DOHH2 (cell line): ENCODE measurements around the gene C1QTNF12.
A peak's percentile ranks its signal among the peaks of the same experiment; 100 is the strongest.
"Not testable (repeated sequence)": the region's sequence is repeated elsewhere in the genome, so short reads cannot be mapped to it uniquely, and the experiment has no call there.

Source experiments
- H3F3A ChIP-seq: fragments of 200-600 bp; sonication (generic), shearing (Covaris generic); 2 replicates; pipeline ENCODE4 v1.6.0; 2016; ENCODE audit warnings: antibody characterized with exemption, mild to moderate bottlenecking; ENCODE audit not compliant: control insufficient read depth, insufficient read depth
- H3K27ac ChIP-seq: fragments of 200-600 bp; sonication (generic); 2 replicates; pipeline ENCODE4 v1.5.1; 2014; ENCODE audit warnings: low read depth, mild to moderate bottlenecking, low read length, moderate library complexity
- H3K27me3 ChIP-seq: fragments of 200-600 bp; sonication (generic); 2 replicates; pipeline ENCODE4 v1.6.1; 2014; ENCODE audit warnings: mild to moderate bottlenecking, low read length, mixed read lengths; ENCODE audit not compliant: control insufficient read depth
- H3K36me3 ChIP-seq: fragments of 200-600 bp; sonication (generic); 2 replicates; pipeline ENCODE4 v1.6.1; 2014; ENCODE audit warnings: mild to moderate bottlenecking, low read length, moderate library complexity, mixed read lengths; ENCODE audit not compliant: control insufficient read depth
- H3K4me1 ChIP-seq: fragments of 200-600 bp; sonication (generic); 2 replicates; pipeline ENCODE4 v1.6.1; 2014; ENCODE audit warnings: mild to moderate bottlenecking, low read length, mixed read lengths; ENCODE audit not compliant: control insufficient read depth
- H3K4me2 ChIP-seq: fragments of 200-600 bp; sonication (generic); 2 replicates; pipeline ENCODE4 v1.6.0; 2014; ENCODE audit warnings: mild to moderate bottlenecking, low read length, moderate library complexity
- H3K4me3 ChIP-seq: fragments of 200-600 bp; sonication (generic); 2 replicates; pipeline ENCODE4 v1.5.1; 2014; ENCODE audit warnings: mild to moderate bottlenecking, low read length, mixed read lengths
- H3K79me2 ChIP-seq: fragments of 200-600 bp; sonication (generic); 2 replicates; pipeline ENCODE4 v1.6.1; 2014; ENCODE audit warnings: mild to moderate bottlenecking, low read length, mixed read lengths; ENCODE audit not compliant: control insufficient read depth
- H3K9me2 ChIP-seq: fragments of 200-600 bp; sonication (generic); replicated peaks from 2 replicates; pipeline ENCODE4 v1.6.1; 2014; ENCODE audit warnings: mild to moderate bottlenecking, low read length, mixed read lengths; ENCODE audit not compliant: control insufficient read depth
- H3K9me3 ChIP-seq: fragments of 200-600 bp; sonication (generic); 2 replicates; pipeline ENCODE4 v1.6.1; 2014; ENCODE audit warnings: antibody characterized with exemption, low read length, mixed read lengths; ENCODE audit not compliant: control insufficient read depth, insufficient read depth
- H4K20me1 ChIP-seq: fragments of 200-600 bp; sonication (generic); 2 replicates; pipeline ENCODE4 v1.6.0; 2014; ENCODE audit warnings: low read depth, mild to moderate bottlenecking, antibody characterized with exemption, low read length, moderate library complexity; ENCODE audit not compliant: control insufficient read depth, insufficient read depth
- EZH2phosphoT487 ChIP-seq: fragments of 200-600 bp; sonication (generic); IDR thresholded peaks from 2 replicates; pipeline ENCODE4 v1.6.1; 2017; ENCODE audit warnings: borderline replicate concordance, mild to moderate bottlenecking, antibody characterized with exemption, low read length, moderate library complexity, mixed read lengths
- TF ChIP-seq, protein P1 (sequence below): fragments of 200-600 bp; sonication (generic); IDR thresholded peaks from one replicate; pipeline ENCODE4 v1.5.1; 2014; ENCODE audit warnings: antibody characterized with exemption, mild to moderate bottlenecking, low read depth, low read length; ENCODE audit not compliant: poor library complexity, severe bottlenecking

Gene C1QTNF12

DNA sequence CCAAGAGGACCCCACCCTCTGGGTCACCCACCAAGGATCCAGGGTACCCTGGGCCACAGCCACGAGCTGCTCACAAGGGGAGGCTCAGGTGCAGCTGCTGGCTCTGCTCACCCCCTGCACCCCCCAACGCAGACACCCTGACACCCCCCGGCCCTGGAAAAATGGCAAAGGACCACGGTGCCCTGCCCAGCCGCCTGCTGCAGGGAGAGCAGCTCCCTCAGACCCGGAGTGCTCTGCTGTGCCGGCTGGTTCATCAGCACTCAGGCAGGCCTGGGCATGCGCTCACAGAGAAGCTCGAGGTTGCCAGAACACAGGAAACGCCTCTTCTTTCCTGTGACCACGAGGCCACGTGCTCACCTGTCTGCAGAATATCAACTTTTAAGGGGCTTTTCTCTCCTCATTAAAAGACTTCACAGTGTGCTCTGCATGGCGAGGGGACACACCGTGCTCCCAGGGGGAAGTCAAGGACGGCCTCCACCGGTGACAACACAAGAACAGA lies 4.3 kb upstream of the C1QTNF12 start:
- TF ChIP-seq EZH2phosphoT487 = no peak
- TF ChIP-seq, protein P1, sequence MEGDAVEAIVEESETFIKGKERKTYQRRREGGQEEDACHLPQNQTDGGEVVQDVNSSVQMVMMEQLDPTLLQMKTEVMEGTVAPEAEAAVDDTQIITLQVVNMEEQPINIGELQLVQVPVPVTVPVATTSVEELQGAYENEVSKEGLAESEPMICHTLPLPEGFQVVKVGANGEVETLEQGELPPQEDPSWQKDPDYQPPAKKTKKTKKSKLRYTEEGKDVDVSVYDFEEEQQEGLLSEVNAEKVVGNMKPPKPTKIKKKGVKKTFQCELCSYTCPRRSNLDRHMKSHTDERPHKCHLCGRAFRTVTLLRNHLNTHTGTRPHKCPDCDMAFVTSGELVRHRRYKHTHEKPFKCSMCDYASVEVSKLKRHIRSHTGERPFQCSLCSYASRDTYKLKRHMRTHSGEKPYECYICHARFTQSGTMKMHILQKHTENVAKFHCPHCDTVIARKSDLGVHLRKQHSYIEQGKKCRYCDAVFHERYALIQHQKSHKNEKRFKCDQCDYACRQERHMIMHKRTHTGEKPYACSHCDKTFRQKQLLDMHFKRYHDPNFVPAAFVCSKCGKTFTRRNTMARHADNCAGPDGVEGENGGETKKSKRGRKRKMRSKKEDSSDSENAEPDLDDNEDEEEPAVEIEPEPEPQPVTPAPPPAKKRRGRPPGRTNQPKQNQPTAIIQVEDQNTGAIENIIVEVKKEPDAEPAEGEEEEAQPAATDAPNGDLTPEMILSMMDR = no peak
- H3K27ac ChIP-seq = no peak overlapping the region; the same call in 1 of the 2 replicates
- H4K20me1 ChIP-seq = no peaks in the 10 kb centered on the region
- H3K27me3 ChIP-seq = no peaks in the 10 kb centered on the region
- peaks cover 14% of the 10 kb centered on the region for H3K4me1 ChIP-seq
- H3K36me3 ChIP-seq = peaks cover 32% of the 10 kb centered on the region
- H3K79me2 ChIP-seq = no peaks in the 10 kb centered on the region
- peak overlapping the region; percentile 58 for H3K4me2 ChIP-seq
- H3K9me3 ChIP-seq = no peaks in the 10 kb centered on the region
- no peak overlapping the region for H3K4me3 ChIP-seq
- H3F3A ChIP-seq = no peaks in the 10 kb centered on the region
- H3K9me2 ChIP-seq = no peaks in the 10 kb centered on the region

DNA sequence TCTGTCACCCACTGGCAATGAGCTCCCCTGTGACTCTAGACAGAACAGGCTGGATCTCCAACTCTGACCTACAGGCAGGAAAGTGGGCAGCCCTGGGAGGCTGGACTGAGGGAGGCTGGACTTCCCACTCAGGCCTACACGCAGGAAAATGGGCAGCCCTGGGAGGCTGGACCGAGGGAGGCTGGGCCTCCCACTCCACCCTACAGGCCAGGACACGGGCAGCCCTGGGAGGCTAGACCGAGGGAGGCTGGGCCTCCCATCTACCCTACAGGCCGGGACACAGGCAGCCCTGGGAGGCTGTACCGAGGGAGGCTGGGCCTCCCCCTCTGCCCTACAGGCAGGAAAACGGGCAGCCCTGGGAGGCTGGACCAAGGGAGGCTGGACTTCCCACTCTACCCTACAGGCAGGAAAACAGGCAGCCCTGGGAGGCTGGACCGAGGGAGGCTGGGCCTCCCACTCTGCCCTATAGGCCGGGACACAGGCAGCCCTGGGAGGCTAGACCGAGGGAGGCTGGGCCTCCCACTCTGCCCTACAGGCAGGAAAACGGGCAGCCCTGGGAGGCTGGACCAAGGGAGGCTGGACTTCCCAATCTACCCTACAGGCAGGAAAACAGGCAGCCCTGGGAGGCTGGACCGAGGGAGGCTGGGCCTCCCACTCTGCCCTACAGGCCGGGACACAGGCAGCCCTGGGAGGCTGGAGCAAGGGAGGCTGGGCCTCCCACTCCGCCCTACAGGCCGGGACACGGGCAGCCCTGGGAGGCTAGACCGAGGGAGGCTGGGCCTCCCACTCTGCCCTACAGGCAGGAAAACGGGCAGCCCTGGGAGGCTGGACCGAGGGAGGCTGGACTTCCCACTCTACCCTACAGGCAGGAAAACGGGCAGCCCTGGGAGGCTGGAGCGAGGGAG lies 1.7 kb upstream of the C1QTNF12 start:
- not testable (repeated sequence) for H4K20me1 ChIP-seq, H3K9me2 ChIP-seq, H3K9me3 ChIP-seq, H3K27me3 ChIP-seq, H3K4me2 ChIP-seq, H3K79me2 ChIP-seq, H3K36me3 ChIP-seq, H3K27ac ChIP-seq, H3K4me3 ChIP-seq, H3F3A ChIP-seq
- peaks cover 14% of the 10 kb centered on the region for H3K4me1 ChIP-seq

DNA sequence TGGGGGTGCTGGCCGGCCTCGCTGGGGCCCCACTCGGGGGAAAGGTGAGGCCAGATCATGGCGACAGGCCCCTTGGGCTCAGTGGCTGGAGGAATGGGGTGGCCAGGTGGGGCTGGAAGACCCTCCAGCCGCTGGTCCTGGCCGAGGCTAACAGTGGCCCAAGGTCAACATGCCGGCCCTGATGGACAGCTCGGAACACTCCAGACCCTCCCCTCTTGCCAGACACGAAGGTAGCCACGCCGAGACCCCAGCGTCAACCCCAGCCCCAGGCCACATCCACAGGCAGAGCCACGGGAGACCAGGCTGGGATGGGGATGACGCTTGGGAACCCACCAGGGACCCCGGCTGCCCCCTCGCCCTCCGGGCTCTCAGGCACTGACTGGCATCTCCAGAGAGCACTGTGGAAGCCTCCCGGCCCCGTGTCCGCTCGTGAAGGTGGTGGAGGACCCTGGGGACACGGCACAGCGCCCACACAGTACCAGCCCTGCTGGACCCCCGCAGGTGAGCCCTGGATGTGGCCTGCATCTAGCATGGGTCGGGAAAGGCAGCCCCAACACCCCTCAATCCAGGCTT lies 905 bp upstream of the C1QTNF12 start:
- TF ChIP-seq EZH2phosphoT487 = no peak
- TF ChIP-seq, protein P1 = no peak
- H3K36me3 ChIP-seq = no peaks in the 10 kb centered on the region; the same call in 1 of the 2 replicates
- no peak overlapping the region for H3K27ac ChIP-seq
- peaks cover 14% of the 10 kb centered on the region for H3K4me1 ChIP-seq
- H4K20me1 ChIP-seq = no peaks in the 10 kb centered on the region
- H3K27me3 ChIP-seq = no peaks in the 10 kb centered on the region
- H3K79me2 ChIP-seq = no peaks in the 10 kb centered on the region
- no peak overlapping the region for H3K4me2 ChIP-seq
- no peak overlapping the region for H3K4me3 ChIP-seq
- no peaks in the 10 kb centered on the region for H3K9me2 ChIP-seq
- H3K9me3 ChIP-seq = no peaks in the 10 kb centered on the region
- H3F3A ChIP-seq = no peaks in the 10 kb centered on the region

DNA sequence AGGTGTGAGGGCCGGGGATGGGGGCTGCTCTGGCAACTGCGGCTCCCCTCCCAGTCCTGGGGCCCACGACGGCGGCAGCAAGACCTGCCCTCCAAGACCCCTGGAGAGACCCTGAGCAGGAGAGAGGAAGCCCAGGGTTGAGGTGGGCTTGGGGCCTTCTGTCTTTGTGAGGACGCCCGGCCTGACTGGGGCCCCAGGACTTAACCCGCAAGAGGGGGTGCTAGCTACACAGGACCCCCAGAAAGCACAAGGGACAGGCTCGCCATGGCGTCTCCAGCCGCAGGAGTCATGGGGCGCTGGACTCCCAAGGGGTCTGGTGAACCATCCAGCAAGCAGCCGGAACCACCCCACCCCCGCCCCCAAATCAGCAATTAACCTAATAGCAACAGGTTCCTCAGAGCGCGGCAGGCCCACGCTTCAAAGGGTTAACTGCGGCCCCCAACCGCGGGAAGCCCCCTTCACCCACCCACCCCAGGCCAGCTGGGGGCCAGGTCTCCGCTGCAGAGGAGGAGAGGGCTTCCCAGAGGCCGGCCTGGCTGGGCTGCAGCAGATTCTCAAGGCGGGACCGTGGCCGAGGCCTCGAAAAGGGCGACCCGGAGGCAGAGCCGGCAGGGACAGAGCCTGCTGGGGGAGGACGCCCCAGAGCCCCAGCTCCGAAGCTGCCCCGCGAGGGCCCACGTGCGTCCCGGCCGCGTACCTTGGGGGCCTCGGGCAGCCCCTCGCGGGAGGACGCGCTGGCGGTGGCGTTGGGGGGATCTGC lies 525 bp downstream of the C1QTNF12 start:
- Histone ChIP-seq H3K36me3 (no peaks in the 10 kb centered on the region), H3F3A (no peaks in the 10 kb centered on the region), H3K27ac (no peak overlapping the region), H3K4me3 (no peak overlapping the region), H3K27me3 (no peaks in the 10 kb centered on the region), H3K9me3 (no peaks in the 10 kb centered on the region), H3K79me2 (no peaks in the 10 kb centered on the region), H4K20me1 (no peaks in the 10 kb centered on the region), H3K9me2 (no peaks in the 10 kb centered on the region), H3K4me1 (peaks cover 6% of the 10 kb centered on the region), H3K4me2 (no peak overlapping the region)
- TF ChIP-seq, protein P1 = no peak
- TF ChIP-seq EZH2phosphoT487 = no peak
